Measurements from ENCODE around the gene UTP3. TPM values are rescaled to one million over a fixed set of nuclear protein-coding genes. Genes with fewer than 3 reads are reported as not detected.
"Not testable (repeated sequence)": the region's sequence is repeated elsewhere in the genome, so short reads cannot be mapped to it uniquely, and the experiment has no call there.

UTP3 gene
- total RNA-seq, 2 experiments from 2014 or later: 35.7 to 39.1 TPM

GRCh38 chr4:70734971-70735370, 46.6 kb downstream of the UTP3 start:
- POLR2A ChIA-PET: interaction anchor here (0.9 to 4.4 kb wide), 14 partner anchors 12 to 259 kb away, joined by 3 to 59 read pairs (median 4); partner anchors contain the start of genes DCK, GRSF1, MOB1B and RUFY3
- Mint-ChIP-seq H3K4me3 (peak overlapping the region; percentile 78), H3K27me3 (no peaks in the 10 kb centered on the region), H3K27ac (peak overlapping the region; percentile 88), H3K9me3 (no peaks in the 10 kb centered on the region), H3K4me1 (peaks cover 32% of the 10 kb centered on the region), H3K36me3 (no peaks in the 10 kb centered on the region)
- no peak for DNase-seq
- peak; percentile 32 for ATAC-seq (ENCODE audit: low read depth)

- POLR2A ChIA-PET: interaction anchor here (0.6 to 4.4 kb wide), 5 partner anchors 31 to 166 kb away, joined by 3 to 59 read pairs (median 10); partner anchors contain the start of genes GRSF1, MOB1B and UTP3
- peak overlapping the region; percentile 65 for H3K4me3 Mint-ChIP-seq
- not testable (repeated sequence) for H3K27me3 Mint-ChIP-seq, H3K9me3 Mint-ChIP-seq, H3K36me3 Mint-ChIP-seq
- peak overlapping the region; percentile 94 for H3K27ac Mint-ChIP-seq
- H3K4me1 Mint-ChIP-seq: peaks cover 32% of the 10 kb centered on the region
- ATAC-seq (ENCODE audit: low read depth) (peak; percentile 46), DNase-seq (peak; percentile 54)
Observed at GRCh38 chr4:70735915-70736314, 47.6 kb downstream of the UTP3 start.

- H3K9me3 Mint-ChIP-seq: no peaks in the 10 kb centered on the region
- peaks cover 32% of the 10 kb centered on the region for H3K4me1 Mint-ChIP-seq
- peak overlapping the region; percentile 65 for H3K4me3 Mint-ChIP-seq
- POLR2A ChIA-PET: interaction anchor here (0.6 to 4.4 kb wide), 5 partner anchors 13 to 165 kb away, joined by 3 to 59 read pairs (median 3); partner anchors contain the start of gene UTP3
- H3K27me3 Mint-ChIP-seq: no peaks in the 10 kb centered on the region
- ATAC-seq (ENCODE audit: low read depth) (peak; percentile 16), DNase-seq (no peak)
- no peaks in the 10 kb centered on the region for H3K36me3 Mint-ChIP-seq
- peak overlapping the region; percentile 76 for H3K27ac Mint-ChIP-seq
Observed at GRCh38 chr4:70737006-70737405, 48.7 kb downstream of the UTP3 start.

- Mint-ChIP-seq H3K27me3 (no peaks in the 10 kb centered on the region), H3K9me3 (no peaks in the 10 kb centered on the region), H3K4me3 (peak overlapping the region; percentile 65), H3K4me1 (peaks cover 32% of the 10 kb centered on the region), H3K36me3 (no peaks in the 10 kb centered on the region), H3K27ac (peak overlapping the region; percentile 76)
- ATAC-seq (ENCODE audit: low read depth) (no peak), DNase-seq (no peak)
- POLR2A ChIA-PET: interaction anchor here (0.6 to 4.4 kb wide), 6 partner anchors 13 to 269 kb away, joined by 3 to 59 read pairs (median 4); partner anchors contain the start of gene UTP3
Observed at GRCh38 chr4:70737409-70737808, 49.1 kb downstream of the UTP3 start.

- no peak overlapping the region for H3K4me3 Mint-ChIP-seq
- H3K9me3 Mint-ChIP-seq: no peaks in the 10 kb centered on the region
- ATAC-seq (ENCODE audit: low read depth): no peak
- H3K36me3 Mint-ChIP-seq: no peaks in the 10 kb centered on the region
- H3K27me3 Mint-ChIP-seq: no peaks in the 10 kb centered on the region
- DNase-seq: no peak
- H3K4me1 Mint-ChIP-seq: peaks cover 27% of the 10 kb centered on the region
- H3K27ac Mint-ChIP-seq: no peak overlapping the region
- POLR2A ChIA-PET: interaction anchor here (0.9 kb wide), 2 partner anchors 10 to 34 kb away, joined by 3 read pairs; no protein-coding TSS in a partner anchor
Observed at GRCh38 chr4:70739496-70740337, 51.4 kb downstream of the UTP3 start.

Other genes starting within 250 kb of the UTP3 start
- gene MUC7, start 216.3 kb upstream of the UTP3 start, total RNA-seq: not detected
- gene AMTN, start 170.0 kb upstream of the UTP3 start, total RNA-seq: not detected
- not detected for gene AMBN, start 96.3 kb upstream of the UTP3 start, total RNA-seq
- gene ENAM, start 59.8 kb upstream of the UTP3 start, total RNA-seq: not detected
- under 1 TPM in 1 of 2 experiments, not detected in 1; 0.60 TPM for gene JCHAIN, start 22.0 kb upstream of the UTP3 start, total RNA-seq
- gene RUFY3, start 33.4 kb downstream of the UTP3 start, total RNA-seq: 10 to 100 TPM; 38.0 to 38.5 TPM
- gene GRSF1, start 151.4 kb downstream of the UTP3 start, total RNA-seq: 10 to 100 TPM; 58.6 to 61.0 TPM
- gene MOB1B, start 213.8 kb downstream of the UTP3 start, total RNA-seq: 10 to 100 TPM; 13.3 to 14.0 TPM

All from activated naive CD8-positive, alpha-beta T cell treated with anti-CD3 and anti-CD28 coated beads, Interleukin-2, amount 10 ng/mL, durations not matched to agents 7 days and 5 days (primary cell).